PC-9 (cell line): ENCODE results near the gene NADK2. TPM values are rescaled to one million over a fixed set of nuclear protein-coding genes. Genes with fewer than 3 reads are reported as not detected.
A peak's percentile ranks its signal among the peaks of the same experiment; 100 is the strongest.

ENCODE experiments used
- BruUV-seq: library from RNA; stranded (reverse); fragments of 400-500 nt; replicated peaks from 2 replicates; lab custom pipeline; 2021; lab: Mats Ljungman, UMichigan
- CTCF ChIA-PET: fragments of 300-600 bp; sonication (Branson Sonifier 250); formaldehyde crosslinking; loops from one replicate; lab custom pipeline; 2022; ENCODE audit warnings: antibody characterized with exemption; lab: Charles Lee
- POLR2A ChIA-PET: fragments of 300-600 bp; sonication (Branson Sonifier 250); formaldehyde crosslinking; loops from one replicate; lab custom pipeline; 2022; ENCODE audit warnings: antibody characterized with exemption; ENCODE audit not compliant: unreplicated experiment; lab: Charles Lee
- DNase-seq, 2 experiments: peaks; one replicate each; pipeline versions ENCODE4 v3.0.0 to v3.0.0-alpha.2; 2015 to 2022; ENCODE audit warnings: mixed read lengths in 1 of 2
- H2AFZ ChIP-seq: fragments of 200-600 bp; sonication (generic); 2 replicates; pipeline ENCODE4 v1.8.1; 2017; ENCODE audit warnings: antibody characterized with exemption
- H3F3A ChIP-seq: fragments of 200-600 bp; sonication (generic); 2 replicates; pipeline ENCODE4 v1.8.1; 2017; ENCODE audit warnings: antibody characterized with exemption, mild to moderate bottlenecking, low read depth; ENCODE audit not compliant: insufficient read depth
- H3K27ac ChIP-seq: fragments of 200-600 bp; sonication (generic); 2 replicates; pipeline ENCODE4 v1.6.1; 2016; ENCODE audit warnings: mixed run types
- H3K27me3 ChIP-seq: fragments of 200-600 bp; sonication (generic); 2 replicates; pipeline ENCODE4 v1.6.1; 2016; ENCODE audit warnings: low read depth, mixed run types; ENCODE audit not compliant: insufficient read depth
- H3K36me3 ChIP-seq: fragments of 200-600 bp; sonication (generic); 2 replicates; pipeline ENCODE4 v1.6.1; 2016; ENCODE audit warnings: low read depth, mixed run types
- H3K4me1 ChIP-seq: fragments of 200-600 bp; sonication (generic); replicated peaks from 2 replicates; pipeline ENCODE4 v1.6.1; 2016; ENCODE audit warnings: mixed run types; ENCODE audit not compliant: insufficient read depth
- H3K4me2 ChIP-seq: fragments of 200-600 bp; sonication (generic); 2 replicates; pipeline ENCODE4 v1.6.1; 2017; ENCODE audit warnings: mixed run types
- H3K4me3 ChIP-seq: fragments of 200-600 bp; sonication (generic); 2 replicates; pipeline ENCODE4 v1.6.1; 2016; ENCODE audit warnings: mixed run types
- H3K79me2 ChIP-seq: fragments of 200-600 bp; sonication (generic); 2 replicates; pipeline ENCODE4 v1.6.1; 2017; ENCODE audit warnings: low read depth, mixed run types
- H3K9me2 ChIP-seq: fragments of 200-600 bp; sonication (generic); 2 replicates; pipeline ENCODE4 v1.8.1; 2017; ENCODE audit warnings: mild to moderate bottlenecking; ENCODE audit not compliant: insufficient read depth
- H3K9me3 ChIP-seq: fragments of 200-600 bp; sonication (generic); 2 replicates; pipeline ENCODE4 v1.8.1; 2016; ENCODE audit warnings: low read depth; ENCODE audit not compliant: insufficient read depth
- H4K20me1 ChIP-seq: fragments of 200-600 bp; sonication (generic); 2 replicates; pipeline ENCODE4 v1.8.1; 2017; ENCODE audit not compliant: insufficient read depth
- CTCF ChIP-seq: fragments of 200-600 bp; sonication (generic); conservative IDR thresholded peaks from 2 replicates; pipeline ENCODE4 v1.6.1; 2017; ENCODE audit warnings: mixed run types, antibody characterized with exemption, mild to moderate bottlenecking, moderate library complexity
- EZH2 ChIP-seq: fragments of 200-600 bp; sonication (generic); IDR thresholded peaks from 2 replicates; pipeline ENCODE4 v1.8.0; 2017; ENCODE audit warnings: antibody characterized with exemption, low read depth
- intact Hi-C: fragments of 100-400 bp; cut with micrococcal nuclease; formaldehyde crosslinking; loops from one replicate; pipeline ENCODE4 v1.10.0; 2022; ENCODE audit not compliant: unreplicated experiment
- total RNA-seq: library from RNA; stranded (reverse); gene quantifications from 2 replicates; pipeline ENCODE4 v1.2.3, GENCODE V29; 2021

Gene NADK2
- total RNA-seq, 1 experiment from 2014 or later, result 43.7 TPM

DNA sequence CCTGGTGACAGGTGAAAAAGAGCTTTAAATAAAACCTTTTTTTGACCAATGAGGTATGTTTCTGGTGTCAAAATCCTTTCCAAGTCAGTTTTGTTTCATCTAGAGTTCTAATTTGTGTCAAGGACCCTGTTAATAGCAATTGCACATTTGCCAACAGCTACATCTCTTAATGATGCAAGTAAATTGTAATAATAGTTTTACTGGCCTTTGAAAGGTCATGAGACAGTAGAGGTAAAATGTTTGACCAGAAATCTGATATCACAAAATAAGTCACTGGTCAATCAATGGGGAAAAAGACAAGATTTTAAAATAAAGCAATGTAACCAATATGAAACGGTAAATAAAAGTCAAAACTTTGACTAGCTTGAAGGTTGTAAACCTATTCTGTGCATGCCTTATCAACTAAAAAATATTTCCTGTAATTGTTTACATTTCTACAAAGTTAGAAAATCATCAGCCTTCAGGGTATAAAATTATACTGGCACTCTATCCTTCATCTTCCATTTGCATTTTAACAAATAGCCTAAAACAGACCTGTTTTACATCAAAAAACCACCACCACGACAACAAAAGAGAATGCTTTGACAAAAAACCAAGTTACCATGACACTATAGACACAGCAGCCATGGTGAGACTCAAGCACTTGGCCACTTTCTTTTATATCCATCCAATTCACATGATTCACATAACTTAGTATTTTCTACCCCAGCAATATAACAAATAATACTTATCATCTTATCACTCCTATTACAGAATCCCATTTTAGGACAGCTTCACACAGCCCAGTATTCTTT lies 3.0 kb downstream of the NADK2 start:
- Histone ChIP-seq H3F3A (peaks cover 21% of the 10 kb centered on the region), H3K36me3 (no peaks in the 10 kb centered on the region), H3K4me2 (peak overlapping the region; percentile 93), H3K4me3 (no peak overlapping the region), H3K79me2 (peaks cover 56% of the 10 kb centered on the region), H4K20me1 (no peaks in the 10 kb centered on the region), H3K9me3 (no peaks in the 10 kb centered on the region), H3K9me2 (no peaks in the 10 kb centered on the region), H3K4me1 (peaks cover 39% of the 10 kb centered on the region), H3K27ac (no peak overlapping the region), H3K27me3 (no peaks in the 10 kb centered on the region), H2AFZ (no peak overlapping the region)
- BruUV-seq, result no TSS peak
- DNase-seq, result peak in 1 of 2 experiments; percentile 26
- ChIA-PET POLR2A (interaction anchor here (0.7 kb wide), 1 partner anchor 851 kb away, joined by 4 read pairs; no protein-coding TSS in a partner anchor), CTCF (no interaction called here)
- intact Hi-C loops, result no loop called here
- TF ChIP-seq EZH2, result no peak
- TF ChIP-seq CTCF, result no peak

GRCh38 chr5:36237751-36238150 lies 4.0 kb downstream of the NADK2 start:
- TF ChIP-seq CTCF, result no peak
- TF ChIP-seq EZH2, result no peak
- intact Hi-C loops, result no loop called here
- ChIA-PET CTCF (no interaction called here), POLR2A (no interaction called here)
- Histone ChIP-seq H3K4me3 (no peak overlapping the region), H3K79me2 (peaks cover 56% of the 10 kb centered on the region), H3K27ac (no peak overlapping the region), H3K9me3 (no peaks in the 10 kb centered on the region), H3F3A (peaks cover 13% of the 10 kb centered on the region), H3K4me1 (peaks cover 38% of the 10 kb centered on the region), H3K4me2 (peak overlapping the region; percentile 93), H3K27me3 (no peaks in the 10 kb centered on the region), H4K20me1 (no peaks in the 10 kb centered on the region), H2AFZ (no peak overlapping the region), H3K36me3 (no peaks in the 10 kb centered on the region), H3K9me2 (no peaks in the 10 kb centered on the region)
- no TSS peak for BruUV-seq
- peak in 1 of 2 experiments; percentile 45 for DNase-seq

- H3K79me2 ChIP-seq, result peaks cover 56% of the 10 kb centered on the region
Measured at GRCh38 chr5:36236801-36237200, 4.9 kb downstream of the NADK2 start.

More at GRCh38 chr5:36236801-36237200, 4.9 kb downstream of the NADK2 start:
- Histone ChIP-seq H3K9me2 (no peaks in the 10 kb centered on the region), H3F3A (peaks cover 10% of the 10 kb centered on the region), H3K4me1 (peaks cover 34% of the 10 kb centered on the region), H2AFZ (no peak overlapping the region), H3K4me2 (no peak overlapping the region), H3K4me3 (no peak overlapping the region), H3K27me3 (no peaks in the 10 kb centered on the region), H3K27ac (no peak overlapping the region), H3K36me3 (no peaks in the 10 kb centered on the region), H4K20me1 (no peaks in the 10 kb centered on the region), H3K9me3 (no peaks in the 10 kb centered on the region)
- POLR2A ChIA-PET, result no interaction called here
- no TSS peak for BruUV-seq
- intact Hi-C loops, result no loop called here
- no peak for DNase-seq
- CTCF ChIA-PET, result interaction anchor here (0.6 kb wide), 1 partner anchor 59 kb away, joined by 5 read pairs; no protein-coding TSS in a partner anchor
- TF ChIP-seq EZH2, result no peak
- no peak for TF ChIP-seq CTCF
